Muscle layer of colon (tissue), 2 donors: ENCODE measurements around the gene SV2C.

ENCODE experiments used
- H3K27ac ChIP-seq: one replicate; pipeline ENCODE4 v1.7.0; 2013; ENCODE audit warnings: low read depth, mild to moderate bottlenecking, low read length, moderate library complexity
- H3K27me3 ChIP-seq, 2 donors: one replicate each; pipeline ENCODE4 v1.7.0; 2013; ENCODE audit warnings: low read length in 2 of 2, mild to moderate bottlenecking in 2 of 2; ENCODE audit not compliant: insufficient read depth in 2 of 2, control insufficient read depth in 1 of 2
- H3K36me3 ChIP-seq: one replicate; pipeline ENCODE4 v1.7.0; 2013; ENCODE audit warnings: mild to moderate bottlenecking, low read length; ENCODE audit not compliant: insufficient read depth
- H3K4me1 ChIP-seq: one replicate; pipeline ENCODE4 v1.7.0; 2013; ENCODE audit warnings: mild to moderate bottlenecking, low read length; ENCODE audit not compliant: insufficient read depth
- H3K4me3 ChIP-seq, 2 donors: one replicate each; pipeline ENCODE4 v1.7.0; 2013; ENCODE audit warnings: low read length in 2 of 2, low read depth in 1 of 2, mild to moderate bottlenecking in 1 of 2, moderate library complexity in 1 of 2
- H3K9ac ChIP-seq: one replicate; pipeline ENCODE4 v1.7.0; 2013; ENCODE audit warnings: low read length
- H3K9me3 ChIP-seq: one replicate; pipeline ENCODE4 v1.7.0; 2013; ENCODE audit warnings: mild to moderate bottlenecking, low read length
- donor health status: abdominal sarcoma.
- donor health status: Adenocarcinoma of cecum.

SV2C gene

GRCh38 chr5:76193635-76194034, 110.5 kb downstream of the SV2C start:
- Histone ChIP-seq H3K4me3 (no peak overlapping the region), H3K27me3 (no peaks in the 10 kb centered on the region), H3K27ac (no peak overlapping the region), H3K36me3 (no peaks in the 10 kb centered on the region), H3K9me3 (no peaks in the 10 kb centered on the region), H3K4me1 (no peaks in the 10 kb centered on the region), H3K9ac (no peak overlapping the region)

GRCh38 chr5:76194340-76194739, 111.2 kb downstream of the SV2C start:
- Histone ChIP-seq H3K27ac (no peak overlapping the region), H3K9me3 (no peaks in the 10 kb centered on the region), H3K36me3 (no peaks in the 10 kb centered on the region), H3K27me3 (no peaks in the 10 kb centered on the region), H3K9ac (no peak overlapping the region), H3K4me3 (no peak overlapping the region), H3K4me1 (no peaks in the 10 kb centered on the region)

GRCh38 chr5:76196457-76196856, 113.3 kb downstream of the SV2C start:
- no peaks in the 10 kb centered on the region for H3K36me3 ChIP-seq
- no peak overlapping the region for H3K27ac ChIP-seq
- H3K9ac ChIP-seq, result no peak overlapping the region
- H3K4me1 ChIP-seq, result no peaks in the 10 kb centered on the region
- H3K4me3 ChIP-seq, result no peak overlapping the region
- H3K9me3 ChIP-seq, result no peaks in the 10 kb centered on the region
- H3K27me3 ChIP-seq, result no peaks in the 10 kb centered on the region

GRCh38 chr5:76196886-76197489, 113.8 kb downstream of the SV2C start:
- H3K27me3 ChIP-seq, result no peaks in the 10 kb centered on the region
- no peak overlapping the region for H3K9ac ChIP-seq
- H3K4me1 ChIP-seq, result no peaks in the 10 kb centered on the region
- no peak overlapping the region for H3K27ac ChIP-seq
- no peaks in the 10 kb centered on the region for H3K36me3 ChIP-seq
- H3K4me3 ChIP-seq, result no peak overlapping the region
- no peaks in the 10 kb centered on the region for H3K9me3 ChIP-seq

GRCh38 chr5:76197726-76198125, 114.5 kb downstream of the SV2C start:
- no peaks in the 10 kb centered on the region for H3K36me3 ChIP-seq
- no peaks in the 10 kb centered on the region for H3K4me1 ChIP-seq
- no peaks in the 10 kb centered on the region for H3K27me3 ChIP-seq
- no peaks in the 10 kb centered on the region for H3K9me3 ChIP-seq
- H3K27ac ChIP-seq, result no peak overlapping the region
- no peak overlapping the region for H3K9ac ChIP-seq
- H3K4me3 ChIP-seq, result no peak overlapping the region

- Histone ChIP-seq H3K27ac (no peak overlapping the region), H3K4me3 (no peak overlapping the region), H3K9ac (no peak overlapping the region), H3K4me1 (no peaks in the 10 kb centered on the region), H3K9me3 (no peaks in the 10 kb centered on the region), H3K36me3 (no peaks in the 10 kb centered on the region), H3K27me3 (no peaks in the 10 kb centered on the region)
These were observed 116.4 kb downstream of the SV2C start for GRCh38 chr5:76199336-76200318.

GRCh38 chr5:76202182-76202581, 119.0 kb downstream of the SV2C start:
- Histone ChIP-seq H3K4me3 (no peak overlapping the region), H3K27ac (no peak overlapping the region), H3K4me1 (no peaks in the 10 kb centered on the region), H3K36me3 (no peaks in the 10 kb centered on the region), H3K9me3 (no peaks in the 10 kb centered on the region), H3K27me3 (no peaks in the 10 kb centered on the region), H3K9ac (no peak overlapping the region)

GRCh38 chr5:76204191-76204590, 121.0 kb downstream of the SV2C start:
- no peaks in the 10 kb centered on the region for H3K4me1 ChIP-seq
- H3K4me3 ChIP-seq, result no peak overlapping the region
- no peaks in the 10 kb centered on the region for H3K36me3 ChIP-seq
- no peaks in the 10 kb centered on the region for H3K27me3 ChIP-seq
- H3K9ac ChIP-seq, result no peak overlapping the region
- no peak overlapping the region for H3K27ac ChIP-seq
- no peaks in the 10 kb centered on the region for H3K9me3 ChIP-seq

- H3K36me3 ChIP-seq, result no peaks in the 10 kb centered on the region
- no peaks in the 10 kb centered on the region for H3K4me1 ChIP-seq
- no peak overlapping the region for H3K27ac ChIP-seq
- H3K27me3 ChIP-seq, result no peaks in the 10 kb centered on the region
- H3K9ac ChIP-seq, result no peak overlapping the region
- H3K4me3 ChIP-seq, result no peak overlapping the region
- H3K9me3 ChIP-seq, result peaks cover 3% of the 10 kb centered on the region
These were observed 121.5 kb downstream of the SV2C start for GRCh38 chr5:76204713-76205112.

- no peaks in the 10 kb centered on the region for H3K36me3 ChIP-seq
- no peaks in the 10 kb centered on the region for H3K27me3 ChIP-seq
- H3K9me3 ChIP-seq, result peaks cover 4% of the 10 kb centered on the region
These were observed 123.9 kb downstream of the SV2C start for GRCh38 chr5:76207120-76207519.

GRCh38 chr5:76209297-76209696, 126.1 kb downstream of the SV2C start:
- H3K4me3 ChIP-seq, result no peak overlapping the region
- no peaks in the 10 kb centered on the region for H3K36me3 ChIP-seq
- H3K9ac ChIP-seq, result no peak overlapping the region
- H3K4me1 ChIP-seq, result no peaks in the 10 kb centered on the region
- H3K9me3 ChIP-seq, result peaks cover 4% of the 10 kb centered on the region
- no peak overlapping the region for H3K27ac ChIP-seq
- H3K27me3 ChIP-seq, result no peaks in the 10 kb centered on the region

More at GRCh38 chr5:76207120-76207519, 123.9 kb downstream of the SV2C start:
- Histone ChIP-seq H3K9ac (no peak overlapping the region), H3K4me1 (no peaks in the 10 kb centered on the region), H3K4me3 (no peak overlapping the region), H3K27ac (no peak overlapping the region)
